OCI-M1 (cell line): ENCODE data around the gene ASGR2.

ENCODE experiments used
- DNase-seq: peaks from one replicate; lab custom pipeline; 2025; lab: John Stamatoyannopoulos, UW

The ASGR2 gene

DNA sequence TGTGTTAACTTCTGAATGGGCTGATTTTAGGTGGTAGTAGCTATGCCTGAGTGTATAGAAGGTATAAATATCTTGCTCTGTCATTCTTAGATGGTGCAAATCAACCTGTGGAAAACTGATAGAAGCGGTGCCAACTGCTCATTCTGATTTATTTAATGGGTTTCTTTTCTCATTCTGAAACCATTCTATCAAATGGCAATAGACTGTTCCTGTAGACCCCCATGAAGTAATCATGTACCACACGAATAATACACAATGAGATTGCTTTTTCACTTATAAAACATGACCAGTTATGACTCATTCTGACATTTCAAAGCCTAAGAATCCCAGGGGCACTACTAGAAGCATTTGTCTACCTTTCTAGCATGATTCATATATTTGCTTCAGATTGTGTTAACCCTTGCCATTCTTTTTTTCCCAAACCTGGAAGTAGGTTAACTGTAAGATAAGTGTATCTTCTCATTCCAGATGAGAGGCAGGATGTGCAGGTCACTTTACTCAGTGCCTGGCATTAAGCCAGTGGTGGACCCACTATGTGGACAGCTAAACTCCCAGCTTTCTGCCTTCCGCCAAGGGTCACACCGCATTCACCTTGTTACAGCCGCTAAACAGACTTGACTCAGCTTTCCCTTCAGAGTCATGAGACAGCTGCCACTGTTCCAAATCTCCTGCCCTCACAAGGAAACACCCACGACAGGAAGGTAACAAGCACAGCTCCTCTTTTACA, 54.3 kb downstream of the ASGR2 start:
- DNase-seq: peak; percentile 19

DNA sequence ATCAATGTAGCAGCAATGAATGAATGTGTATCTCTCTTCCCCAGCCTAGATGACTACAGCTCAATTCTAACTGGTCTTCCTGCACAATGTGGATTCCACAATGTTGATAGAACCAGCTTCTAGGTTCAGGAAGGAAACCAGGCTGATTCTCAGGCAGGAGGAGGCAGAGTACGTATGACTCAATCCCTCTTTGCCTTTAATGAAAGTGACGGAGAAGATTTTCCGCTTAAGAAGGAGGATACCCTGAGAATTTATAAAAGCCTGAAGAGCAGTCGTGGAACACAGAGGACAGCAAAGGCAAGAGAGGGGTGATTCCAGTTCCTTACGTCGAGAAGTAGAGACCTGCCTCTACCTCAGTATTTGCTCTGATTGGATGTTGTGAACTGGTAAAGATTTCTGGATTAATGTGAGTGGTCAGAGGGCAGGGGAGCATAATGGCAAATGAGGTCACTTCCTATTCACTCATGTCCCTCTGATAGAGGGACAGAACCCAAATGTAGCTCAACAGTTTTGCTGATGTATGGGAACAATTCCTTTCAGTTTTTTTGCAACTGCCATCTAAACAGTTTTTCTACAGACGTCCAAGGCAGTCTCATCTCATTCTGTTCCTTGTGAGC, 55.7 kb downstream of the ASGR2 start:
- DNase-seq: no peak

DNA sequence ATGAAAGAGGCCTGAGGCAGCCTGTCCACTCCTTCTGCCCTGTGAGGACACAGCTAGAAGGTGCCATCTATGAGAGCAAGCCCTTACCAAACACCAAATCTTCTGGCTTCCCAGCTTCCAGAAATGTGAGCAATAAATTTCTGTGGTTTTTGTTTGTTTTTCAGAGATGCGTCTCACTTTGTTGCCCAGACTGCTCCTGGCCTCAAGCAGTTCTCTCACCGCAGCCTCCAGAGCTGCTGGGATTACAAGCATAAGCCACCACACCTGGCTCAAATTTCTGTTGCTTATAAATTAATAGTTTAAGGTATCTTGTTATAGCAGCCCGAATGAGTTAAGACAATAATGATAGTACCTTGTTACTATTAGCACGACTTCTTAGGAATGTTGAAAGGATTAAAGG, 58.2 kb downstream of the ASGR2 start:
- DNase-seq: no peak
